ENCODE results near the gene CPED1.

Gene CPED1

DNA sequence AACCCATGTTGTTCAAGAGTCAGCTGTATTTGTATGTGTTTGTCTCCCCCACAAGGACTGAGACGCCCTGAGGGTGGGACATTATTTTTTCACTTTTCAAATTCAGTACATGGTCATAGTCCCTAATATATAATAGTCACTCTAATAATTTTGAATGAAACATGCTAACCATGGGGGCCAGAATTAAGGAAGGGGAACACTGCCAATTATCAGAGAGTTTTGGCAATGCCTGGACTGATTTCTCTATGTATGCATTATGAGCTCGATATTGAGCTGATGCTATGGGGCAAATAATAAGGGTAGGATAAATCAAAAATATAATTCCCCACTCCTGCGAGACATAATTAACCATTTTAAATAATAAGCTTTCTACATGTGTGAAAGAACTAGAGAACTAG, 87.4 kb downstream of the CPED1 start:
- DNase-seq (ENCODE audit: low read depth in 2 of 2) = no peak
- H3K4me3 ChIP-seq (replicated peaks in 1 of 2; ENCODE audit: low read depth in 2 of 2, low read length in 2 of 2) = no peak overlapping the region
- TF ChIP-seq, protein P1, sequence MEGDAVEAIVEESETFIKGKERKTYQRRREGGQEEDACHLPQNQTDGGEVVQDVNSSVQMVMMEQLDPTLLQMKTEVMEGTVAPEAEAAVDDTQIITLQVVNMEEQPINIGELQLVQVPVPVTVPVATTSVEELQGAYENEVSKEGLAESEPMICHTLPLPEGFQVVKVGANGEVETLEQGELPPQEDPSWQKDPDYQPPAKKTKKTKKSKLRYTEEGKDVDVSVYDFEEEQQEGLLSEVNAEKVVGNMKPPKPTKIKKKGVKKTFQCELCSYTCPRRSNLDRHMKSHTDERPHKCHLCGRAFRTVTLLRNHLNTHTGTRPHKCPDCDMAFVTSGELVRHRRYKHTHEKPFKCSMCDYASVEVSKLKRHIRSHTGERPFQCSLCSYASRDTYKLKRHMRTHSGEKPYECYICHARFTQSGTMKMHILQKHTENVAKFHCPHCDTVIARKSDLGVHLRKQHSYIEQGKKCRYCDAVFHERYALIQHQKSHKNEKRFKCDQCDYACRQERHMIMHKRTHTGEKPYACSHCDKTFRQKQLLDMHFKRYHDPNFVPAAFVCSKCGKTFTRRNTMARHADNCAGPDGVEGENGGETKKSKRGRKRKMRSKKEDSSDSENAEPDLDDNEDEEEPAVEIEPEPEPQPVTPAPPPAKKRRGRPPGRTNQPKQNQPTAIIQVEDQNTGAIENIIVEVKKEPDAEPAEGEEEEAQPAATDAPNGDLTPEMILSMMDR (IDR thresholded peaks at IDR 0.05; ENCODE audit: low read depth, low read length) = no peak

DNA sequence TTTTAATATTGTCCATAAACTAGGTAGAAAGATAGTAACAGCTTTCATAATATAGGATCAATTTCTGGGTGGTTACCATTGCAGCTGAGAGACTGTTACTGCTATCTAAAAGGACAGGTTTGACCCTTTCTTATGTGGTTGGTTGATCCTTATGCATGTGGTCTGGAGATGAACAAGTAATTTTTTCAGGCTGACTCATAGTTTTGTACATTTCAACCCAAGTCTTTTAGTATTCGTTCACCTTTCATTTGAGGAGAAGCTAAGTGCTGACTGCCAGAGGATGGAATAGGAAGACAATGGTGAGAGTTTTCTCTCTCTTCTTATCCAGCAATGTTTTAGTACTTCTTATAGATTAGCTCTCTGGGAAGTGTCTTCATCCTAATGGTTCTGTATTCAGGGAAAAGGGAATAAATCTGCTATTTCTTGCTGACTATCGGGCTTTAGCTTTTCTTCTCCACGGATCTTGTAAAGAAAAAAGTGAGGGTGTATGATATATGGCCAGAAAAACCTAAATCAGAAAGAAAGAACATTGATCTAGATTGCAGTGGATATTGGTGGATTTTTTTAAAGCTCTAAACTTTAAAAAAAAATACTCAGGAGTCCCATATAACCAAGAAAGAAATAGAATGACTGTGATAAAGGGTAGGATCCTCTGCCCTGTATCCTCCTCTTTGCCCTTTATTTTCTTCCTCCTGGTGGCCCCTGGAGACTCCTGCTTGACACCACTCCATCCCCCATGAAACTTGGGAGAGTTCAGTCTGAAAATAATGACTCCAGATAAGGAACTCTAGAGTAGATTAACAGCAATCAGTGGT, 88.0 kb downstream of the CPED1 start:
- H3K4me3 ChIP-seq (replicated peaks in 1 of 2; ENCODE audit: low read depth in 2 of 2, low read length in 2 of 2) = no peak overlapping the region
- TF ChIP-seq, protein P1 (IDR thresholded peaks at IDR 0.05; ENCODE audit: low read depth, low read length) = no peak
- peak; percentile 56 to 79 for DNase-seq (ENCODE audit: low read depth in 2 of 2)

DNA sequence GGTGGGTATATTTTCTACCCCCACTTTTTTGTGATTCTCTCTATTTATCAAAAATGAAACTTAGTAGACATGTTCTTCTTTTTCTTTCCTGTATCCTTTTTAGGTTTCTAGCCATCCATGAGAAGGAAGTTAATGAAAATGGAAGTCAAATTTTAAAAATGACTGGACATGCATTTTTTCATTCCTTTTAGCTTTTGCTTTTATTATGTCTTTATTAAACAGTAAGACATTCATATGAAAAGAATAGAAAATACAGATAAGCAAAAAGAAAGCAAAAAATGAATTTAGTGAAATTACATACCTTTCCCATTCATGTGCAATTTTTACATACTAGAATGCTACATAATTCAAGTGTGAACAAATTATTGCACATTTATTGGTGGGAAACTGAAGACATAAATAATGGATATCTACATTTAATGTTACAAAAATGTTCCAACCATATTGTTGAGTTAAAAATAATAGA, 88.7 kb downstream of the CPED1 start:
- DNase-seq (ENCODE audit: low read depth in 2 of 2) = no peak
- no peak overlapping the region for H3K4me3 ChIP-seq (replicated peaks in 1 of 2; ENCODE audit: low read depth in 2 of 2, low read length in 2 of 2)
- TF ChIP-seq, protein P1 (IDR thresholded peaks at IDR 0.05; ENCODE audit: low read depth, low read length) = no peak

DNA sequence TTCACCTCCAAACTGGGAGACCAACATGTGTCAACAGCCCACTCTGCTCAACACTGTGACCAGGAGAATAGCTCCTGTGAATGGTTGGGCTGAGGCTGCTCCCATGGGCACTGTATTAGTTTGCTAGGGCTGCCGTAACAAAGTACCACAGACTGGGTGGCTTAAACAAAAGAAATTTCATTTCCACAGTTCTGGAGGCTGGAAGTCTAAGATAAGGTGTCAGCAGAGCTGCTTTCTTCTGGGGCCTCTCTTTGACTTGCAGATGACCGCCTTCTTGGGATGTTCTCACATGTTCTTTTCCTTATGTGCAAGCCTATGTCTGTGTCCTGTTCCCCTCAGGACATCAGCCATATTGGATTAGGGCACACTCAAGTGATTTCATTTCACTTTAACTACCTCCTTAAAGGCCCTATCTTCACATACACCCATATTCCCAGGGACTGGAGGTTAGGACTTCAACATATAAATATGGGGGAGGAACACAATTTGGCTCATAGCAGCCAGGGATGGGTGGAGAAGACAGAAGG, 90.3 kb downstream of the CPED1 start:
- TF ChIP-seq, protein P1 (IDR thresholded peaks at IDR 0.05; ENCODE audit: low read depth, low read length) = no peak
- H3K4me3 ChIP-seq (replicated peaks in 1 of 2; ENCODE audit: low read depth in 2 of 2, low read length in 2 of 2) = no peak overlapping the region
- no peak for DNase-seq (ENCODE audit: low read depth in 2 of 2)

DNA sequence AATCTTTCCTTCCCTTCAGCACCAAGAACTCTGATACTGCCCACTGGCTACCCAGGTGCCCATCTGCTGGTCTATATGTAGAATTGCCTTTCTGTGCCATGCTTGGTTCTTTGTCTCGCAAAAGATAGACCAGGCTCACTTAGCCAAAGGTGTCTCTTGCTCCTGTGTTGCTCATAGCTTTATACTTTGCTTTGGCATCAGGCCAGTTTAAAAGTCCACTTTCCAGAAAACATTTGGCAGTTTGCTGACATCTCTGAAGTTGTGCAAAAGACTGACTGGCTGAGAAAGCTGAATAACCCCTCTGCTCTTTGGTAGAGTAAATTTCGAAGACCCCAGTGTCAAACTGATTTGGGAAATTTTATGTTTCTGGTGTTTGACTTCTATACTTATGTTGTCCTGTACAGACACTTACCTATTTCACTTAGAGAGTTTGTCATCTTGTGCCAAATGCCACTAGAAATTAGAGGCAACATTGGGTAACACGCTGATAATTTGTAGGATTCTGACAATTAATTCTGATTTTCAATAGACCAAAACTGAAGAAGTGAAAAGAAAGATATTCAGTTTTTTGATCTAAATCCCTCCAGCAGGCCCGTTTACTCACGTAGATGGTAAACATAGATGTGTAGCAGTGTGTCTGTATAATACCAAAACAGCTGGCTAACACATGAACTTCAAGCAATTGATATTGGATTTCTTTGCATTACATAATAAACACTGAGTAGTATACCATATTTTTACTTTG, 91.1 kb downstream of the CPED1 start:
- DNase-seq (ENCODE audit: low read depth in 2 of 2) = peak; percentile 49 to 62
- TF ChIP-seq, protein P1 (IDR thresholded peaks at IDR 0.05; ENCODE audit: low read depth, low read length) = peak; percentile 28
- no peak overlapping the region for H3K4me3 ChIP-seq (replicated peaks in 1 of 2; ENCODE audit: low read depth in 2 of 2, low read length in 2 of 2)

DNA sequence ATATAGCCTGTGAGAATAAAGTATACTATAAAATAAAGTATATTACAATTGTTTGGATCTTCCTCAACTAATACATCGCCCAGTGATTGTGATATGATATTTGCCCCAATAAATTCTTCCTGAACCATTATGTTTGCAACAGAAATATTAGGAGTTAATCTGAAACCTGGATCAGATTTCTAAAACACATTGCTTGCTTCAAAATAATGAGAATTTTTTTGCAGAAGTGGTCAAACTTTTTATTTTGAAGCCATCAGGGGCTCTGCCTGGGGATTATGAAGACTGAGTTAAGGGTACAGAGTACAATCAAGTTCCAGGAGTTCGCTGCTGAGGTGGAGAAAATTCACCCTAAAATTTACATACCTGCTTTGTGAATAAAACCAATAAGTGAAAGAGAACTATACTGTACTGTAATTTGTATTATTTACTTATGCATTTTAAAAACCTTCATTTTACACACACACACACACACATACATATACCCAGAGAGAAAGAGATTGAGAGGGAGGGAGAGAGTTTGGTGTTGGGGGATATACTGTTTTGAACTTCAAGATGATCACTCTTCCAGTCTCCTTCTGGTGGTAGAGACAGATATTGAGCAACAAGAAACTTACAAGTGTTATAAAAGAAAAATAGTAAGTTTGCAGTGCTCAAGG, 91.9 kb downstream of the CPED1 start:
- no peak for DNase-seq (ENCODE audit: low read depth in 2 of 2)
- H3K4me3 ChIP-seq (replicated peaks in 1 of 2; ENCODE audit: low read depth in 2 of 2, low read length in 2 of 2) = no peak overlapping the region
- TF ChIP-seq, protein P1 (IDR thresholded peaks at IDR 0.05; ENCODE audit: low read depth, low read length) = no peak
